Caco-2 (cell line): ENCODE data around the gene RAPGEF3. TPM values are rescaled to one million over a fixed set of nuclear protein-coding genes. Genes with fewer than 3 reads are reported as not detected.
A peak's percentile ranks its signal among the peaks of the same experiment; 100 is the strongest.

Source experiments
- BruUV-seq: library from RNA; stranded (reverse); fragments of 400-500 nt; replicated peaks from 2 replicates; lab custom pipeline; 2021; lab: Mats Ljungman, UMichigan
- CTCF ChIA-PET: fragments of 300-600 bp; sonication (Branson Sonifier 250); formaldehyde crosslinking; loops from one replicate; lab custom pipeline; 2022; ENCODE audit warnings: antibody characterized with exemption; lab: Charles Lee
- POLR2A ChIA-PET: fragments of 300-600 bp; sonication (Branson Sonifier 250); formaldehyde crosslinking; loops from one replicate; lab custom pipeline; 2022; ENCODE audit warnings: antibody characterized with exemption; lab: Charles Lee
- DNase-seq, 2 experiments: peaks; one replicate each; pipeline versions ENCODE4 v3.0.0 to v3.0.0-alpha.2; 2020 to 2022
- H3K27me3 ChIP-seq: replicated peaks from 2 replicates; pipeline ENCODE4 v1.6.0; 2011; ENCODE audit warnings: low read length; ENCODE audit not compliant: control insufficient read depth, insufficient read depth
- H3K36me3 ChIP-seq: 2 replicates; pipeline ENCODE4 v1.5.1; 2011; ENCODE audit warnings: low read length; ENCODE audit not compliant: control insufficient read depth, insufficient read depth
- H3K4me1 ChIP-seq: fragments of 250-450 bp; sonication (Bioruptor Pico); 2 replicates; pipeline ENCODE4 v1.5.1; 2020; ENCODE audit warnings: mild to moderate bottlenecking
- H3K4me3 ChIP-seq: 2 replicates; pipeline ENCODE4 v1.5.1; 2011; ENCODE audit warnings: low read depth, mild to moderate bottlenecking, control low read depth, low read length
- H3K9me3 ChIP-seq: fragments of 250-450 bp; sonication (Bioruptor Pico); 2 replicates; pipeline ENCODE4 v1.5.1; 2020; ENCODE audit warnings: mild to moderate bottlenecking, moderate library complexity
- H3K27ac Mint-ChIP-seq: one replicate; pipeline ENCODE4 v1.8.0; 2022; ENCODE audit warnings: mixed read lengths; ENCODE audit not compliant: unreplicated experiment
- H3K27me3 Mint-ChIP-seq: one replicate; pipeline ENCODE4 v1.8.0; 2022; ENCODE audit warnings: mixed read lengths; ENCODE audit not compliant: insufficient read depth, unreplicated experiment
- H3K36me3 Mint-ChIP-seq: one replicate; pipeline ENCODE4 v1.8.0; 2022; ENCODE audit warnings: mild to moderate bottlenecking, mixed read lengths; ENCODE audit not compliant: insufficient read depth, unreplicated experiment
- H3K4me1 Mint-ChIP-seq: one replicate; pipeline ENCODE4 v1.8.0; 2022; ENCODE audit warnings: low read depth, mixed read lengths; ENCODE audit not compliant: unreplicated experiment
- H3K4me3 Mint-ChIP-seq: one replicate; pipeline ENCODE4 v1.8.0; 2022; ENCODE audit warnings: mild to moderate bottlenecking, moderate library complexity, mixed read lengths; ENCODE audit not compliant: unreplicated experiment
- H3K9me3 Mint-ChIP-seq: one replicate; pipeline ENCODE4 v1.8.0; 2022; ENCODE audit warnings: mixed read lengths; ENCODE audit not compliant: unreplicated experiment
- intact Hi-C: fragments of 100-400 bp; cut with micrococcal nuclease; formaldehyde crosslinking; loops from one replicate; pipeline ENCODE4 v1.10.0; 2022; ENCODE audit not compliant: unreplicated experiment
- total RNA-seq: library from RNA; stranded (reverse); gene quantifications from 2 replicates; pipeline ENCODE4 v1.2.3, GENCODE V29; 2022
- TF ChIP-seq, protein P1 (sequence below), 2 experiments: fragments of 200-600 bp in 1 of 2; IDR thresholded peaks; 1 replicate in 1 of 2; 2 replicates in 1 of 2; pipeline versions ENCODE4 v1.5.1 to v1.8.0; 2011 to 2022; ENCODE audit warnings: antibody characterized with exemption in 1 of 2, control low read depth in 1 of 2, inconsistent platforms in 1 of 2, low read depth in 1 of 2, low read length in 1 of 2, mild to moderate bottlenecking in 1 of 2, moderate library complexity in 1 of 2; ENCODE audit not compliant: insufficient read depth in 1 of 2, severe bottlenecking in 1 of 2, unreplicated experiment in 1 of 2

Gene RAPGEF3
- total RNA-seq, 1 experiment from 2014 or later, result 1.2 TPM

- Mint-ChIP-seq H3K36me3 (peaks cover 66% of the 10 kb centered on the region), H3K4me1 (peaks cover 4% of the 10 kb centered on the region), H3K27ac (no peak overlapping the region), H3K4me3 (no peak overlapping the region), H3K27me3 (no peaks in the 10 kb centered on the region), H3K9me3 (no peaks in the 10 kb centered on the region)
- Histone ChIP-seq H3K36me3 (no peaks in the 10 kb centered on the region; the same call in 1 of the 2 replicates), H3K4me1 (peaks cover 1% of the 10 kb centered on the region; the same call in 1 of the 2 replicates), H3K4me3 (no peak overlapping the region), H3K27me3 (no peaks in the 10 kb centered on the region), H3K9me3 (no peaks in the 10 kb centered on the region)
- TF ChIP-seq, protein P1, sequence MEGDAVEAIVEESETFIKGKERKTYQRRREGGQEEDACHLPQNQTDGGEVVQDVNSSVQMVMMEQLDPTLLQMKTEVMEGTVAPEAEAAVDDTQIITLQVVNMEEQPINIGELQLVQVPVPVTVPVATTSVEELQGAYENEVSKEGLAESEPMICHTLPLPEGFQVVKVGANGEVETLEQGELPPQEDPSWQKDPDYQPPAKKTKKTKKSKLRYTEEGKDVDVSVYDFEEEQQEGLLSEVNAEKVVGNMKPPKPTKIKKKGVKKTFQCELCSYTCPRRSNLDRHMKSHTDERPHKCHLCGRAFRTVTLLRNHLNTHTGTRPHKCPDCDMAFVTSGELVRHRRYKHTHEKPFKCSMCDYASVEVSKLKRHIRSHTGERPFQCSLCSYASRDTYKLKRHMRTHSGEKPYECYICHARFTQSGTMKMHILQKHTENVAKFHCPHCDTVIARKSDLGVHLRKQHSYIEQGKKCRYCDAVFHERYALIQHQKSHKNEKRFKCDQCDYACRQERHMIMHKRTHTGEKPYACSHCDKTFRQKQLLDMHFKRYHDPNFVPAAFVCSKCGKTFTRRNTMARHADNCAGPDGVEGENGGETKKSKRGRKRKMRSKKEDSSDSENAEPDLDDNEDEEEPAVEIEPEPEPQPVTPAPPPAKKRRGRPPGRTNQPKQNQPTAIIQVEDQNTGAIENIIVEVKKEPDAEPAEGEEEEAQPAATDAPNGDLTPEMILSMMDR (IDR thresholded peaks at IDR 0.05; ENCODE audit: insufficient read depth in 1 of 2, low read depth in 1 of 2, low read length in 1 of 2, severe bottlenecking in 1 of 2, unreplicated experiment in 1 of 2), result no peak
- BruUV-seq, result no TSS peak
- CTCF ChIA-PET, result interaction anchor here (0.6 to 12.0 kb wide), 7 partner anchors 10 to 57 kb away, joined by 3 to 171 read pairs (median 3); no protein-coding TSS in a partner anchor
- POLR2A ChIA-PET, result no interaction called here
- intact Hi-C loops, result no loop called here
- no peak for DNase-seq
Measured at GRCh38 chr12:47781479-47782371, 23.0 kb upstream of the RAPGEF3 start.

GRCh38 chr12:47779943-47780504 is 21.3 kb upstream of the RAPGEF3 start:
- no peaks in the 10 kb centered on the region; the same call in 1 of the 2 replicates for H3K36me3 ChIP-seq
- no peaks in the 10 kb centered on the region for H3K9me3 ChIP-seq
- ChIA-PET CTCF (interaction anchor here (0.6 to 12.0 kb wide), 7 partner anchors 11 to 125 kb away, joined by 3 to 171 read pairs (median 6); no protein-coding TSS in a partner anchor), POLR2A (no interaction called here)
- Mint-ChIP-seq H3K27me3 (no peaks in the 10 kb centered on the region), H3K4me3 (no peak overlapping the region), H3K4me1 (peaks cover 19% of the 10 kb centered on the region), H3K27ac (no peak overlapping the region), H3K9me3 (no peaks in the 10 kb centered on the region), H3K36me3 (peaks cover 51% of the 10 kb centered on the region)
- H3K4me3 ChIP-seq, result no peak overlapping the region
- no peaks in the 10 kb centered on the region for H3K27me3 ChIP-seq
- TF ChIP-seq, protein P1 (IDR thresholded peaks at IDR 0.05; ENCODE audit: insufficient read depth in 1 of 2, low read depth in 1 of 2, low read length in 1 of 2, severe bottlenecking in 1 of 2, unreplicated experiment in 1 of 2), result no peak
- TSS peak; percentile 2 for BruUV-seq
- intact Hi-C loops, result loop anchor here (1.0 kb wide), 4 partner anchors 36 to 128 kb away; no protein-coding TSS in a partner anchor
- DNase-seq, result no peak
- peaks cover 9% of the 10 kb centered on the region; the same call in 1 of the 2 replicates for H3K4me1 ChIP-seq

GRCh38 chr12:47779301-47779942 is 20.7 kb upstream of the RAPGEF3 start:
- DNase-seq, result peak; percentile 88 to 94
- Mint-ChIP-seq H3K4me3 (no peak overlapping the region), H3K9me3 (no peaks in the 10 kb centered on the region), H3K36me3 (peaks cover 45% of the 10 kb centered on the region), H3K27me3 (no peaks in the 10 kb centered on the region), H3K27ac (peak overlapping the region; percentile 34), H3K4me1 (peaks cover 19% of the 10 kb centered on the region)
- H3K36me3 ChIP-seq, result no peaks in the 10 kb centered on the region; the same call in 1 of the 2 replicates
- BruUV-seq, result no TSS peak
- ChIA-PET POLR2A (no interaction called here), CTCF (interaction anchor here (0.8 to 12.0 kb wide), 8 partner anchors 9 to 64 kb away, joined by 3 to 171 read pairs (median 4); no protein-coding TSS in a partner anchor)
- H3K4me3 ChIP-seq, result no peak overlapping the region
- H3K9me3 ChIP-seq, result no peaks in the 10 kb centered on the region
- intact Hi-C loops, result loop anchor here (1.0 kb wide), 4 partner anchors 35 to 127 kb away; no protein-coding TSS in a partner anchor
- no peaks in the 10 kb centered on the region for H3K27me3 ChIP-seq
- H3K4me1 ChIP-seq, result peaks cover 9% of the 10 kb centered on the region; the same call in 1 of the 2 replicates
- TF ChIP-seq, protein P1 (IDR thresholded peaks at IDR 0.05; ENCODE audit: insufficient read depth in 1 of 2, low read depth in 1 of 2, low read length in 1 of 2, severe bottlenecking in 1 of 2, unreplicated experiment in 1 of 2), result peak; percentile 97 to 99
